Activated naive CD4-positive, alpha-beta T cell treated with anti-CD3 and anti-CD28 coated beads, Interleukin-2, amount 50 U/mL, for 24 hours (primary cell): ENCODE results near the gene GAGE10.
"Not testable (repeated sequence)": the region's sequence is repeated elsewhere in the genome, so short reads cannot be mapped to it uniquely, and the experiment has no call there.

ENCODE experiments used
- H3K27ac Mint-ChIP-seq: one replicate; pipeline ENCODE4 v1.8.0; 2021; ENCODE audit warnings: mild to moderate bottlenecking, mixed read lengths
- H3K27me3 Mint-ChIP-seq: one replicate; pipeline ENCODE4 v1.8.0; 2021; ENCODE audit warnings: mixed read lengths
- H3K36me3 Mint-ChIP-seq: one replicate; pipeline ENCODE4 v1.8.0; 2021; ENCODE audit warnings: mixed read lengths
- H3K4me1 Mint-ChIP-seq: one replicate; pipeline ENCODE4 v1.8.0; 2021; ENCODE audit warnings: mixed read lengths
- H3K4me3 Mint-ChIP-seq: one replicate; pipeline ENCODE4 v1.8.0; 2021; ENCODE audit warnings: mild to moderate bottlenecking, mixed read lengths
- H3K9me3 Mint-ChIP-seq: one replicate; pipeline ENCODE4 v1.8.0; 2021; ENCODE audit warnings: mixed read lengths

GAGE10 gene

DNA sequence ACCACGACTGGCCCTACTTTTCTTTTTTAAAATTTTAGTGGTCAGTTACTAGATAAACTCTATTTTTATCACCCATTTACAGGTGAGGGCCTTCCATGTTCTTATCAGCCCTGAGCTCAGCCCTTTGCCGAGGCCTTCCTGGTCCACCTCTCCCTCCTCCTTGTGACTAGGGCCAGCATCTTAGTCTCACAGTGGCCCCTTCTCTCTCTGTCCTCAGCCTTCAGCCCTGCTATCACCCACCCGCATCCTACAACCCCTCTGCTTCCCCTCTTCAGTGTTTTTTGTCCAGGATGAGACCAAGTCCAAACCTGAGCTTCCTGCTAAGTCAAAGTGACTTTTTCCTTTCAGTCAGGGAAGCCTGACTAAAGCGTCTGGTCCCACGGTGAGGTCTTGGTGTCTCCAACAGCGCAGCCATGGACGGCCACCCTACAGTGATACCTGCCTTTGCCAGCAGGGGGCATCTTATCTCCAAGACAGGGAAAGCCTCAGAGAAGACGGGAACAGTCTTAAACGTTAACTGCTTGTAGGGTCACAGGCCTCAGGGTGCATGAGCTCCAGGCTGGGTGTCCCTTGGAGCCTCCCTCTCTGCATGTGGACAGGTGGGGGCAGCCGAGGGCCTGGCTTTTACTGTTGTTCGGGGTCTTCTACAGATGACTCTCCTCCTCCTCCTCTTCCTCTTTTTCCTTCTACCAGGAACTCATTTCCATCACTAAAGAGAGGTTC is 11.7 kb upstream of the GAGE10 start:
- Mint-ChIP-seq H3K9me3 (no peaks in the 10 kb centered on the region), H3K4me1 (peaks cover 48% of the 10 kb centered on the region), H3K27ac (peak overlapping the region; percentile 70), H3K27me3 (no peaks in the 10 kb centered on the region), H3K4me3 (no peak overlapping the region), H3K36me3 (no peaks in the 10 kb centered on the region)

- H3K27me3 Mint-ChIP-seq = no peaks in the 10 kb centered on the region
- H3K9me3 Mint-ChIP-seq = no peaks in the 10 kb centered on the region
- H3K4me3 Mint-ChIP-seq = no peak overlapping the region
- no peaks in the 10 kb centered on the region for H3K36me3 Mint-ChIP-seq
- H3K4me1 Mint-ChIP-seq = peaks cover 45% of the 10 kb centered on the region
- no peak overlapping the region for H3K27ac Mint-ChIP-seq
These were observed 10.8 kb upstream of the GAGE10 start for GRCh38 chrX:49292400-49293362.

DNA sequence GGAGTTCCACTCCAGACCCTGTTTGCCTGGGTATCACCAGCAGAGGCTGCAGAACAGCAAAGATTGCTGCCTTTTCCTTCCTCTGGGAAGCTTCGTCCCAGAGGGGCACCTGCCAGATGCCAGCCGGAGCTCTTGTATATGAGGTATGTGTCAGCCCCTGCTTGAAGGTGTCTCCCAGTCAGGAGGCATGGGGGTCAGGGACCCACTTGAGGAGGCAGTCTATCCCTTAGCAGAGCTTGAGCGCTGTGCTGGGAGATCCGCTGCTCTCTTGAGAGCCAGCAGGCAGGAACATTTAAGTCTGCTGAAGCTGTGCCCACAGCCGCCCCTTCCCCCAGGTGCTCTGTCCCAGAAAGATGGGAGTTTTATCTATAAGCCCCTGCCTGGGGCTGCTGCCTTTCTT is 4.2 kb upstream of the GAGE10 start:
- H3K36me3 Mint-ChIP-seq, H3K9me3 Mint-ChIP-seq, H3K27ac Mint-ChIP-seq, H3K27me3 Mint-ChIP-seq, H3K4me3 Mint-ChIP-seq: not testable (repeated sequence)
- peaks cover 11% of the 10 kb centered on the region for H3K4me1 Mint-ChIP-seq

DNA sequence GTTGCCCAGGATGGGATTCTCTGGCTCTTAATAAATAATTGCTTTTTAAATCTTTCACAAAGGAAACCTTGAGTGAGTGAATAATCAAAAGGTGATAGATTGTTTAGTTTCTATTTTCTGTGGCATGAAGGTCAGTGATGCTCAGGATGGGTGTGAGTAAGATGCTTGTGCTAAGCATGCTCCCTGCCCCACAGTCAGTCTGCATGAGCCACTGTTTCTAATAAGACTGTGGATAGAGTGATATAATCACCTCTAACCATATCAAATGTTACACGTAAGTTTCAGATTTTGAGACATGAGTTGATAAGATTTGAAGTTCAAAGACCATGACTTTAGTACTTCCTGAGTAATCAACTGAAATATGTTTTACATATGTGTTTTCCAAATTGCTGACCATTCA is 2.7 kb upstream of the GAGE10 start:
- no peak overlapping the region for H3K4me3 Mint-ChIP-seq
- no peaks in the 10 kb centered on the region for H3K36me3 Mint-ChIP-seq
- H3K9me3 Mint-ChIP-seq = no peaks in the 10 kb centered on the region
- H3K4me1 Mint-ChIP-seq = peaks cover 11% of the 10 kb centered on the region
- no peak overlapping the region for H3K27ac Mint-ChIP-seq
- H3K27me3 Mint-ChIP-seq = no peaks in the 10 kb centered on the region

GRCh38 chrX:49307775-49308174 is 4.3 kb downstream of the GAGE10 start:
- not testable (repeated sequence) for H3K4me3 Mint-ChIP-seq, H3K36me3 Mint-ChIP-seq, H3K9me3 Mint-ChIP-seq, H3K27me3 Mint-ChIP-seq, H3K27ac Mint-ChIP-seq
- H3K4me1 Mint-ChIP-seq = peaks cover 22% of the 10 kb centered on the region

DNA sequence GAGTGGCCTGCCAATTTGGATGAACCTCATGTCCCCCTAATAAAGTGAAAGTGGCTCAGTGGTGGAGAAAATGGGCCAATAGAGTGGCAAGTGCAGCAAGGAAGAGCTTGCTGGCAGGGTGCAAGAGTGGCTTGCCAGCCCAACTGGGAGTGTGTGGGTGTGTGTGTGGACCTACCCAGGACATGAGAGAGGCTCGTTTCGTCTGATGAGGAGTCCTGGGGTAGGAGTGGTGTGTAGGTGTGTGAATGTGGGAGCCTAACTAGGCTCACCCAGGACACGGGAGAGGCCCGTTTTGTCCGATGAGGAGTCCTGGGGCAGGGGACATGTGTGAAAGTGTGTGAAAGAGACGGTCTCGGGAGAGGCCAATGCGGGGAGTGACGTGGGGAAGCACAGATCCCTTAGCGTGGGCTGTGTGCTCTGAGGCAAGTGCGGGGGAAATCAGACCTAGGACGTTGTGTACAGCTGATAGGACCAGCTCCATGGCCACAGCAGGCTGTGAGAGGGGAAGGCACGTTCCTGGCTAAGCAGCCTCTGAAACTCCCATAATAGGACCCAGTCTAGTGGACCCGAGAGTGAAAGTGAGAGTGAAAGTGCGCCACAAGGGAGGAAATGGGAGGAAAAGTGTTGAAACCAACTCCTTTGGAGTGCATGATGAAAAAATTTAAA is 5.3 kb downstream of the GAGE10 start:
- Mint-ChIP-seq H3K36me3 (no peaks in the 10 kb centered on the region), H3K27me3 (no peaks in the 10 kb centered on the region), H3K4me1 (peaks cover 22% of the 10 kb centered on the region), H3K27ac (peak overlapping the region; percentile 96), H3K4me3 (peak overlapping the region; percentile 88), H3K9me3 (no peaks in the 10 kb centered on the region)

GRCh38 chrX:49309401-49309981 is 6.0 kb downstream of the GAGE10 start:
- Mint-ChIP-seq H3K27me3 (no peaks in the 10 kb centered on the region), H3K4me1 (peaks cover 22% of the 10 kb centered on the region), H3K27ac (peak overlapping the region; percentile 96), H3K9me3 (no peaks in the 10 kb centered on the region), H3K4me3 (peak overlapping the region; percentile 88), H3K36me3 (no peaks in the 10 kb centered on the region)

DNA sequence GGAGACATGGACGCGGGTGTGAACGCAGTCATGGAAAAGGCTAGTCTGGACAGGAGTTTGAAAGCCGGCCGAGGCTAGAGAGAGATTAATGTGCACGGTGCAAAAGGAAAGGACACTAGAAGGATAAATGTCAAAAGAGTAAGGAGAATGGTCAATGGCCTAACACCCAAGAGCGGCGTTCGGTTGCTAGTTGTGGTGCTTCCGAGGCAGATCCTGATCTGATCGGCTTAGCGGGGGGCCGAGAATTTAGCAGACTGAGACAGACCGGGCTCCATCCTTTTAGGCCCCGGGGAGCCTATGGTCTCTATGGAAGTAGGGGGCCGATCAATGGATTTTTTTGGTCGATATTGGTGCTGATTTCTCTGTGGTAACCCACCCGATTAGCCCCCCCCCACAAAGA is 6.9 kb downstream of the GAGE10 start:
- no peaks in the 10 kb centered on the region for H3K36me3 Mint-ChIP-seq
- peak overlapping the region; percentile 88 for H3K4me3 Mint-ChIP-seq
- peak overlapping the region; percentile 96 for H3K27ac Mint-ChIP-seq
- peaks cover 22% of the 10 kb centered on the region for H3K4me1 Mint-ChIP-seq
- H3K9me3 Mint-ChIP-seq = no peaks in the 10 kb centered on the region
- H3K27me3 Mint-ChIP-seq = no peaks in the 10 kb centered on the region

GRCh38 chrX:49312176-49312575 is 8.7 kb downstream of the GAGE10 start:
- Mint-ChIP-seq H3K27me3 (no peaks in the 10 kb centered on the region), H3K36me3 (no peaks in the 10 kb centered on the region), H3K4me3 (no peak overlapping the region), H3K4me1 (peaks cover 22% of the 10 kb centered on the region), H3K27ac (no peak overlapping the region), H3K9me3 (no peaks in the 10 kb centered on the region)

DNA sequence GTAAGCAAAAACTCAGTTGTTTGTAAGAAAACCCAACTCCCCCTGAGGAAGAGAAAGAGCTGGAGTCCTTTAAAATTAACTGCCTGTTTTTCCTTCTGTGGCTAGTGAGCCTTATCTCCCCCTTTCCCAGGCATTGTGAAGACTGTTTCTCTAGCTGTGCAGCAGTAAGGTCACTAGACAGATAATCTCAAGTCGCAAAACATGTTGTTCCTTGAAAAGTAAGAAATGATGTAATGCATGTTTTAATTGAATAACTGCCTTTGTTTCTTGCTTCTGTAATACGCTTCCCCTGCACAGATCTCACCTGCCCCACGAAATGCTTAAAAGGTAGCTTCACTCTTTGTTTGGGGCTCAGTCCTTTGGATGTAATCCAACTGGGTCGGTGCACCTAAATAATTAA is 12.6 kb downstream of the GAGE10 start:
- no peaks in the 10 kb centered on the region for H3K27me3 Mint-ChIP-seq
- no peaks in the 10 kb centered on the region for H3K4me1 Mint-ChIP-seq
- no peak overlapping the region for H3K4me3 Mint-ChIP-seq
- H3K27ac Mint-ChIP-seq = no peak overlapping the region
- H3K9me3 Mint-ChIP-seq = no peaks in the 10 kb centered on the region
- H3K36me3 Mint-ChIP-seq = no peaks in the 10 kb centered on the region

GRCh38 chrX:49321737-49322136 is 18.3 kb downstream of the GAGE10 start, which contains the start of gene GAGE12J:
TSS of gene GAGE12J (plus strand) at chrX:49322037. CDS start at chrX:49323194, 1,157 bp downstream.
- H3K27ac Mint-ChIP-seq, H3K9me3 Mint-ChIP-seq, H3K36me3 Mint-ChIP-seq, H3K4me3 Mint-ChIP-seq, H3K4me1 Mint-ChIP-seq, H3K27me3 Mint-ChIP-seq: not testable (repeated sequence)

- H3K9me3 Mint-ChIP-seq = not testable (repeated sequence)
These were observed 18.8 kb downstream of the GAGE10 start for GRCh38 chrX:49322266-49322665.

GRCh38 chrX:49323735-49324134 is 20.3 kb downstream of the GAGE10 start:
- not testable (repeated sequence) for H3K9me3 Mint-ChIP-seq, H3K27ac Mint-ChIP-seq, H3K27me3 Mint-ChIP-seq, H3K36me3 Mint-ChIP-seq, H3K4me3 Mint-ChIP-seq, H3K4me1 Mint-ChIP-seq

More at GRCh38 chrX:49322266-49322665, 18.8 kb downstream of the GAGE10 start:
- H3K36me3 Mint-ChIP-seq, H3K4me3 Mint-ChIP-seq, H3K27me3 Mint-ChIP-seq, H3K27ac Mint-ChIP-seq, H3K4me1 Mint-ChIP-seq: not testable (repeated sequence)

GRCh38 chrX:49330421-49330820 is 27.0 kb downstream of the GAGE10 start:
- H3K9me3 Mint-ChIP-seq, H3K27me3 Mint-ChIP-seq, H3K4me3 Mint-ChIP-seq, H3K27ac Mint-ChIP-seq, H3K36me3 Mint-ChIP-seq, H3K4me1 Mint-ChIP-seq: not testable (repeated sequence)

GRCh38 chrX:49331282-49331681 is 27.8 kb downstream of the GAGE10 start, which contains the start of gene GAGE13:
TSS of gene GAGE13 (plus strand) at chrX:49331582. CDS start at chrX:49332738, 1,156 bp downstream.
- H3K4me3 Mint-ChIP-seq, H3K27me3 Mint-ChIP-seq: not testable (repeated sequence)

More at GRCh38 chrX:49331282-49331681, 27.8 kb downstream of the GAGE10 start, which contains the start of gene GAGE13:
- H3K27ac Mint-ChIP-seq, H3K9me3 Mint-ChIP-seq, H3K4me1 Mint-ChIP-seq, H3K36me3 Mint-ChIP-seq: not testable (repeated sequence)
